GM12878 (cell line): ENCODE results near the gene ACAD11. TPM values are rescaled to one million over a fixed set of nuclear protein-coding genes. Genes with fewer than 3 reads are reported as not detected.

Experiments
- ATAC-seq: fragments of 200-7000 bp; cut with Tn5 transposase; 3 replicates; pipeline ENCODE4 v1.9.1; 2020; ENCODE audit warnings: mild to moderate bottlenecking, moderate library complexity
- BruUV-seq: library from RNA; stranded (reverse); fragments of 400-500 nt; replicated peaks from 2 replicates; lab custom pipeline; 2021; lab: Mats Ljungman, UMichigan
- CTCF ChIA-PET: fragments of 300-600 bp; sonication (Branson Sonifier 250); formaldehyde crosslinking; extraction: SDS; loops from one replicate; lab custom pipeline; 2021; ENCODE audit warnings: inconsistent platforms; lab: Yijun Ruan, JAX
- POLR2A ChIA-PET: fragments of 350-600 bp; formaldehyde crosslinking; extraction: SDS; loops from one replicate; lab custom pipeline; 2021; ENCODE audit warnings: inconsistent platforms; lab: Charles Lee
- RAD21 ChIA-PET: fragments of 300-600 bp; sonication (Branson Sonifier 250); formaldehyde crosslinking; loops from one replicate; lab custom pipeline; 2023; ENCODE audit warnings: antibody characterized with exemption; ENCODE audit not compliant: unreplicated experiment; lab: Charles Lee
- SMC1A ChIA-PET: fragments of 300-600 bp; sonication (Branson Sonifier 250); formaldehyde crosslinking; loops from one replicate; lab custom pipeline; 2023; ENCODE audit not compliant: unreplicated experiment, uncharacterized antibody; lab: Charles Lee
- DNase-seq: peaks from one replicate; pipeline ENCODE4 v3.0.0-alpha.2; 2011; ENCODE audit warnings: low read depth, low spot score
- FAIRE-seq: peaks from 3 replicates; lab custom pipeline; 2011; peaks lifted over from hg19 to GRCh38; lab: Jason Lieb, UNC
- H2AFZ ChIP-seq: 2 replicates; pipeline ENCODE4 v1.6.0; 2011; ENCODE audit warnings: low read depth, low read length, control low read depth; ENCODE audit not compliant: control insufficient read depth
- H3K27ac ChIP-seq: 2 replicates; pipeline ENCODE4 v1.5.1; 2011; ENCODE audit warnings: control low read depth; ENCODE audit not compliant: control insufficient read depth, insufficient read depth
- H3K27me3 ChIP-seq, 2 experiments: replicated peaks in 1 of 2; 2 replicates each; pipeline versions ENCODE4 v1.6.0 to v1.6.1; 2011; ENCODE audit warnings: low read length in 1 of 2; ENCODE audit not compliant: control insufficient read depth in 2 of 2, insufficient read depth in 2 of 2
- H3K36me3 ChIP-seq, 2 experiments: 2 replicates each; pipeline ENCODE4 v1.5.1; 2011; ENCODE audit warnings: low read length in 1 of 2; ENCODE audit not compliant: control insufficient read depth in 2 of 2, insufficient read depth in 2 of 2
- H3K4me1 ChIP-seq: 2 replicates; pipeline ENCODE4 v1.6.1; 2011; ENCODE audit warnings: mild to moderate bottlenecking, low read length, moderate library complexity, mixed read lengths; ENCODE audit not compliant: control insufficient read depth, insufficient read depth
- H3K4me2 ChIP-seq: 2 replicates; pipeline ENCODE4 v1.6.0; 2011; ENCODE audit warnings: control low read depth; ENCODE audit not compliant: control insufficient read depth, insufficient read depth
- H3K4me3 ChIP-seq: fragments of 200-600 bp; sonication (generic); 2 replicates; pipeline ENCODE4 v1.5.1; 2016
- H3K79me2 ChIP-seq: 2 replicates; pipeline ENCODE4 v1.6.0; 2011; ENCODE audit warnings: low read length; ENCODE audit not compliant: control insufficient read depth, insufficient read depth
- H3K9ac ChIP-seq: 2 replicates; pipeline ENCODE4 v1.8.0; 2011; ENCODE audit warnings: low read length, control low read depth, mixed read lengths; ENCODE audit not compliant: control insufficient read depth, insufficient read depth
- H3K9me3 ChIP-seq: replicated peaks from 3 replicates; pipeline ENCODE4 v1.5.1; 2011; ENCODE audit warnings: mild to moderate bottlenecking, low read length; ENCODE audit not compliant: control insufficient read depth, insufficient read depth
- H4K20me1 ChIP-seq: 2 replicates; pipeline ENCODE4 v1.6.0; 2011; ENCODE audit not compliant: control insufficient read depth, insufficient read depth
- CTCF ChIP-seq, 3 experiments: IDR thresholded peaks in 2 of 3; conservative IDR thresholded peaks in 1 of 3; 2 replicates each; pipeline ENCODE4 v1.5.1; 2011; ENCODE audit warnings: low read depth in 3 of 3, low read length in 3 of 3, mild to moderate bottlenecking in 3 of 3, control low read depth in 2 of 3, moderate library complexity in 2 of 3, inconsistent platforms in 1 of 3, mixed read lengths in 1 of 3; ENCODE audit not compliant: control insufficient read depth in 2 of 3, insufficient read depth in 1 of 3; ENCODE audit errors: extremely low read depth in 1 of 3
- E2F4 ChIP-seq: IDR thresholded peaks from 2 replicates; pipeline ENCODE4 v1.6.1; 2012; ENCODE audit warnings: low read depth, low read length, improper control_type of control experiment
- KDM1A ChIP-seq: fragments of 200-600 bp; sonication (generic); IDR thresholded peaks from 2 replicates; pipeline ENCODE4 v1.6.1; 2016; ENCODE audit warnings: borderline replicate concordance
- RAD21 ChIP-seq: IDR thresholded peaks from 2 replicates; pipeline ENCODE4 v1.6.1; 2011; ENCODE audit warnings: mild to moderate bottlenecking, low read depth, low read length, moderate library complexity; ENCODE audit not compliant: insufficient read depth
- SMC3 ChIP-seq: IDR thresholded peaks from 2 replicates; pipeline ENCODE4 v1.6.1; 2011; ENCODE audit warnings: low read length, improper control_type of control experiment, borderline replicate concordance
- WGBS: methylation state at CpG from one replicate; pipeline ENCODE4 v1.1.6; 2016; ENCODE audit warnings: low lambda C conversion rate; ENCODE audit not compliant: insufficient replicate concordance, insufficient coverage; ENCODE audit errors: missing lambda C conversion rate; 5-methylcytosine and 5-hydroxymethylcytosine counted together
- in situ Hi-C: fragments of 300-500 bp; cut with MboI; formaldehyde crosslinking; loops from 9 replicates; pipeline ENCODE4 v1.14.3; 2018; ENCODE audit warnings: mixed read lengths
- intact Hi-C: fragments of 100-400 bp; cut with micrococcal nuclease; formaldehyde crosslinking; loops from one replicate; pipeline ENCODE4 v1.14.2; 2022; ENCODE audit not compliant: unreplicated experiment
- polyA plus RNA-seq, 11 experiments: library from polyadenylated mRNA; depleted of rRNA in 4 of 11; unstranded in 6 of 11; stranded (reverse) in 5 of 11; fragments of >200 nt; fragmentation: Nextera tagmentation in 4 of 11; fragmentation: Illumina TruSeq in 1 of 11; extraction: Ambion mirVana in 4 of 11; extraction: Trizol in 1 of 11; gene quantifications; 1 replicate in 1 of 11; 2 replicates in 10 of 11; pipeline versions ENCODE4 v1.2.1 to v1.2.3, GENCODE V29; 2011 to 2016; ENCODE audit warnings: inconsistent platforms in 2 of 11, missing spikeins in 2 of 11, low read depth in 1 of 11
- total RNA-seq, 4 experiments: library from RNA; depleted of rRNA in 3 of 4; stranded (reverse); fragments of >200 nt in 3 of 4; fragmentation: Illumina TruSeq in 1 of 4; extraction: Trizol in 1 of 4; gene quantifications; 2 replicates each; pipeline versions ENCODE4 v1.2.1 to v1.2.3, GENCODE V29; 2013 to 2021

The ACAD11 gene
- total and polyA plus RNA-seq, 10 of the 15 experiments (the other 5 are each of a cell fraction or from before 2014, with no cell fraction given), result 2.4 to 15.9 (median 10.4) TPM

- ChIA-PET POLR2A (interaction anchor here (0.9 kb wide), 1 partner anchor 106 kb away, joined by 3 read pairs; no protein-coding TSS in a partner anchor), RAD21 (interaction anchor here (1.1 to 4.3 kb wide), 5 partner anchors 87 to 125 kb away, joined by 3 to 53 read pairs (median 5); no protein-coding TSS in a partner anchor), SMC1A (interaction anchor here (1.0 to 7.1 kb wide), 11 partner anchors 9 to 252 kb away, joined by 3 to 100 read pairs (median 4); no protein-coding TSS in a partner anchor), CTCF (interaction anchor here (0.6 to 12.1 kb wide), 41 partner anchors 8 to 888 kb away, joined by 3 to 203 read pairs (median 4); no protein-coding TSS in a partner anchor)
- Histone ChIP-seq H3K4me2 (no peak overlapping the region), H3K79me2 (no peaks in the 10 kb centered on the region), H3K4me1 (no peaks in the 10 kb centered on the region), H2AFZ (no peak overlapping the region), H3K27ac (no peak overlapping the region), H3K36me3 (peaks cover 2 to 19% of the 10 kb centered on the region in 2 experiments; a peak in 3 of 4 replicates), H3K9me3 (no peaks in the 10 kb centered on the region), H3K4me3 (no peak overlapping the region), H3K9ac (no peak overlapping the region), H3K27me3 (no peaks in the 10 kb centered on the region), H4K20me1 (no peaks in the 10 kb centered on the region)
- DNase-seq (peak; percentile 8), ATAC-seq (peak; percentile 83), FAIRE-seq (peak; percentile 88)
- 36% methylated on average over 7 of the region's 7 CpGs for WGBS
- TF ChIP-seq SMC3, result peak; percentile 62; the same call in 1 of the 2 replicates
- TF ChIP-seq KDM1A, result no peak
- TF ChIP-seq RAD21, result peak; percentile 69
- TF ChIP-seq CTCF (IDR thresholded peaks at IDR 0.05 in 2 of 3, conservative IDR thresholded peaks at IDR 0.05 in 1 of 3; ENCODE audit: control insufficient read depth in 2 of 3, extremely low read depth in 1 of 3, insufficient read depth in 1 of 3, low read depth in 3 of 3, low read length in 3 of 3), result peak; percentile 43 to 60 (median 58); a peak in 5 of 6 replicates
- TF ChIP-seq E2F4, result no peak
- in situ Hi-C loops, result loop anchor here (25.0 kb wide), 1 partner anchor 851 kb away; no protein-coding TSS in a partner anchor
- intact Hi-C loops, result loop anchor here (1.0 kb wide), 1 partner anchor 106 kb away; no protein-coding TSS in a partner anchor
- BruUV-seq, result no TSS peak
These were observed 123.8 kb downstream of the ACAD11 start for GRCh38 chr3:132535575-132536441.
